UCSD-AML1 (cell line): ENCODE measurements around the gene SMC6.
A peak's percentile ranks its signal among the peaks of the same experiment; 100 is the strongest.

Experiments used
- DNase-seq: peaks from one replicate; lab custom pipeline; 2025; ENCODE audit not compliant: unreplicated experiment; lab: John Stamatoyannopoulos, UW

The SMC6 gene

GRCh38 chr2:17763641-17764333 is 10.2 kb upstream of the SMC6 start:
- DNase-seq: no peak

DNA sequence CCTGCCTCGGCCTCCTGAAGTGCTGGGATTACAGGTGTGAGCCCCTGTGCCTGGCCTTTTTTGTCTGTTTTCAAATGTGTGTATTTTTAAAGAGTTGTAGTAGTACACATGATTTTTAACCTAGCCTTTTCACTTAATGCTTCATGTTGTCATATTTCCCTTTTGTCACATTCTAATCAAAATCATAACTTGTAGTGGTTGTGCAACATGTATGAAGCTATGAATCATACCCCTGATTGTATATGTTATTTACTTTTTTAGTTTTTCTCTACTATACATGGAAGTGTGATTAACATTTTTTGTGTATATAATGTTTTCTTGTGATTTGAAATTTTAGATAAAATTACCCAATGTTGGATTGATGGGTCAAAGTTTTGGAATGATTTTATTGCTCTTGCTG is 8.8 kb upstream of the SMC6 start:
- no peak for DNase-seq

DNA sequence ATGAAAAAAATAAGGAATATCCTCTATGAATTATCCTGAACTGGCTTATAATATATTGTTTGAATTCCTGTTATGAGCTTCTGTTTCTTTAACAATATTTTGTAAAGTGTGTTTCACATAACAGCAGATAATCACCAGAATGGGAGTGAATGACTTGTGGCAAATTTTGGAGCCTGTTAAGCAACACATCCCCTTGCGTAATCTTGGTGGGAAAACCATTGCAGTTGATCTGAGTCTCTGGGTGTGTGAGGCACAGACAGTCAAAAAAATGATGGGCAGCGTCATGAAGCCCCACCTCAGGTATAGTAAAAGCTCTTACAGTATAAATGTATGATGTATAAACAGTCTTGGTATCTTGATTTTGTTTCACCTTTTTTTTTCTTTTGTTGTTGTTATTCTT is 6.2 kb upstream of the SMC6 start:
- DNase-seq: no peak

- no peak for DNase-seq
Observed at GRCh38 chr2:17758118-17758517, 4.5 kb upstream of the SMC6 start.

- DNase-seq: no peak
Observed at GRCh38 chr2:17757321-17757720, 3.7 kb upstream of the SMC6 start.

GRCh38 chr2:17756668-17757067 is 3.1 kb upstream of the SMC6 start:
- no peak for DNase-seq

DNA sequence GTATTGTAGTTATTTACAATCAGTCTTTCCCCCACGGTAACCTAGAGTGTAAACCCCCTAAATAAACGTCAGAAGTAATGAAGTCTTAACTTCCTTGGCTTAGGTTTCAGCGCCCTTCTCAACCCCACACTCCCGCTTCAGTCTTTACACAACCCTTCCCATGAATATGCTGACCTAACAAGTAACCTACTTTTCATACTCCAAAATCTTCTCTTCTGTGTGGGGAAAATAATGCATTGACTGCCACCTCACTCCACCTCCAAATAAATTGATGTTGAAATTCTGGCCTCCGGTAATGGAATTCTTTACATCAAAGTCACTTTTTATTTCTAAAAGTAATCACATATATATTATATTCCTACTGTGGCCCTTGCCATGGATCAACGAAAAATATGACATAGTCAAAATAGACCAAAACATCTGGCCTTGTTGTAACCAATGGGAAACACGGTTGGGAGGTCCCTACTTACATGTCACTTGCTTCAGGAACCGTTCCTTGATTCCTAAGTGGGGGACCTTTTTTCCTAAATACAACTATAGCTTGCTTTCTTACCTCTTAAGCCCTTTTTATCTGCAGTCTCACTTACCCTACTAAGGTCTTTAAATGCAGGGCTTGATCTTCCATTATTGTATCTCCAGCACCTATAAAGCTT is 1.3 kb upstream of the SMC6 start:
- no peak for DNase-seq

DNA sequence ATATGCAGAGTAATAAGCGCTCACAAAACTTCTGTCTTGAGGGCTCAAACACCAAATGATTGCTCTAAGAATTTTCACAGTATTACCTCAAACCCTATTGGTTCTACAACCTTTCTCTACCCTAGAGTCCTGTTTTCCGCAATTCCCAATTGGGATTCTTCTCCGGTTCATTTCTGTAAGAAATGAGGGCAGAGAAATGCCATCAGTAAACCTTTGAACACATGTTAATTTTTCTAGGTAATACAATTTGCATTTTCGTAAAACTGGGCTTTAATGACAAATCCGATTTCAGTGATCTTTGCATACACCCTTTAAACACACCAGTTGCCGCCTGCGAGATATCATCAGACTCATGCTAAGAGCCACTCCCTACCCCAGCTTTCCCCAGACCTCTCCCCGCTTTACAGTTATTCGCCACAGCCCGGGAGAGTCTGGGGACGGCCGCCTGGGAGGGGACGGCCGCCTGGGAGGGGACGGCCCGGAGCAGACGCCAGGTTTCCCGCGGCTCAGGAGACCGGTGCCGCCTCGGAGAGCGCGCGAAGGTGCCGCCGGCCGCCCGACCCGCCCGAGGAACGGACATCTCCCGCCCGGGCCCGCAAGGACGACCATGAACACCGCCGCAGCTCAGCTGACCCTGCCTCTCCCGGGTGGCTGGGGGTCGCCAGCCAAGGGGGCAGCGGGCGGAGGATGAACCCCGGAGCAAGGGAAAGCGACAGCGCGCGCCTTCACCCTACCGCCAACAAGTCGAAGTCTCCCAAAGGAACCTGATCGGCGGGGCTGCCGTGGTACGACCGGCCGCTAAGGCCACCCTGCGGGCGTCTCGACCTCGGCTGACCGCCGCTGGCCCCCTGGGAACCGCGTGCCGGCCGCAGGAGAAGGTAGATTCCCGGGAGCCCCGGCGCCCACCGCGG is 463 bp downstream of the SMC6 start:
- peak; percentile 71 for DNase-seq

- no peak for DNase-seq
Observed at GRCh38 chr2:17752246-17752645, 1.4 kb downstream of the SMC6 start.

DNA sequence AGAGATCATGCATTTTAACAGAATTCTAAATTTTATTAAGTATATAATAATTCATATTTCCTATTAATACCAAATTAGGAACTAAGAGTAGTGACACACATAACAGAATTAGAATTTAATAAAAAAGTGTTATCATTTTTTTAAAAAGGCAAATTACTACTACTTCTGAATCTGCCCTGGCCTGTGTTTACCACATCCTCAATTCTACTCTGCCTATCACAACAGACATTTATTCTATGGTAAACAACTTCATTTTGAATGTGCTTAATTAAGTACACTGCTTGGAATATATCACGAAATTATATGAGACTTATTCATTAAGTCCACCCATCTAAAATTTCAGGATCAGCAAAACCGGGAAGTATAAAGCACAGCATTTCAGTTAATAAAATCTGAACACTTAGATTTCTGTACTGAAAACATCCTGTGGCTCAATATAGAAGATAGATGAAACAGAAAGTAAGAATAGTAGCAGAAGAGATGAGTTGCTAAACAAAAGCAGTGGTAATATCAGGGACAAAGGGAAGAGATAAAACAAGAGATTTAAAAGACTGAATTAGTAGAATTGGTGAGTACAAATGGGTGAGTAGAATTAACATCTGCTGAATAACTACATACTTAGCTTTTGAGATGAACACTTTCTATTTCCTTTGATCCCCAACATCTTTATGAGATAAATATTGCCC is 3.7 kb downstream of the SMC6 start:
- DNase-seq: no peak

DNA sequence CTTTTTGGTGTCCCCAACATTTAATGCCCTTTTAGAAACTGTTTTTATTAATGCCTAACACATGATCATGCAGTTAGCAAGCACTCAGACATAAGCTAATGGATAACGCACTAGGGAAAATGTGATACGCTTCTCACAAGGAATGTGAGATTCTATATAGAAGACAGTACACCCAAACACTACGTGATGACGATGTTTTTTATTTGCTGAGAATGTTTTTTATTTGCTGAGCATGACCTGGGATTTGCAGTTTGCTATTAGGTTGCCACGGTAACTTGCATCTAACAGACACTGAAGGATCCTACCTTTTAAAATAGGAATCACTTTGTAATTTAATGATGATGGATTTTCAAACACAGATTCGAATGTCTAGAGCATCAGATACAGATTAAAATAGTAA is 4.9 kb downstream of the SMC6 start:
- DNase-seq: no peak

GRCh38 chr2:17747684-17748452 is 5.7 kb downstream of the SMC6 start:
- DNase-seq: no peak

- no peak for DNase-seq
Observed at GRCh38 chr2:17740203-17740602, 13.4 kb downstream of the SMC6 start.

DNA sequence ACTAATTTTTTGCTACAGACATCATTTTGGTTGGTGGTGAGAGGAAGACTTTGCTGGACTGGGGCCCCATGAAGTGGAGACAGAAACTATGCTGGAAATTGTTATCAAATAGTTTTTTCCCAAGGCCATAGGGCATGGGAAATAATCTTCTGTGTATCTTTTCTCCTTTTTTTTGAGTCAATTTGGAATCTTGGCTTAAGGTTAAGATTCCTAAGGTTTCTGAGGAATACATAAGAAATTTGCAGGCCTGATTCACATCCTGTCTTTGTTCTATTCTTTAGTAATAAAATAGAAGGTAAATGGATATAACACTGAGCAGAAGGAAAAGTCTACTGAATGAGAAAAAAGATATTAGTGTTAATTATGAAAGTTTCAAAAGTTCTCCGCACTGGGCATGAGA is 16.6 kb downstream of the SMC6 start:
- DNase-seq: no peak

DNA sequence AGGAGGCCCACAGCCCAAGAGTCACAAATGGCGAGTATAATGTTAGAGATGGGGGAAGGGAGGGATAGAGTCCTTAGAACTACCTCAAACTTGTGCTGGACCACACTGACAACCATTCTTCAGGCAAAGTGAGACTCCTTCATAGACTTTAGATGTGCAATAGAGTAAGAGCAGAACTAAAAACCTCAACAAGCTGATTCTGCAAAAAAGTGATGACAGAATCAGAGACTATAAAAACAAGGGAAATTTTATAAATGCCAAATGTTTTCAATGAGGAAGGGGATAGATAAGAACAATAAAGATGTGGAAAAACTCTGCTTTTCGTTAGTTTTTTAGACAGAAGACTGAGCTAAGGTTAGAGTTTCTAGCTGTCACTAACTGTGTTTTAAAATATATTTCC is 17.7 kb downstream of the SMC6 start:
- no peak for DNase-seq

DNA sequence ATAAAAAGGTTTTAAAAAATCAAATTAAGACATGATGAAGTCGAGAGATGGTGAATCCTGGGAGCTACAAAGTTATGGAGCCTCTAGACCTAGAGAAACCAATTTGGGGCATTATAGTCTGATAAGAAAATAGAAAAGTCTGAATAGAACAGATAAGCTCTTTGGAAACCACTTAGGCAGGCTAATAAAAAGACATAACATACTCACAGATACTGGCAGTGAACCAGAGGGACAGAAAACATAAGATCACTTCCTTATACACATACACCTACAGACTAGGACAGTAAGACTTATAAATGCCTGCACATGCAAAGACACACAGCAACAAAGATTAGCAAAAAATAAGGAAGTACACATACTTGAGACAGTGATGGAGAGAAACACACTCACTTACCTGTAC is 20.0 kb downstream of the SMC6 start:
- DNase-seq: no peak

DNA sequence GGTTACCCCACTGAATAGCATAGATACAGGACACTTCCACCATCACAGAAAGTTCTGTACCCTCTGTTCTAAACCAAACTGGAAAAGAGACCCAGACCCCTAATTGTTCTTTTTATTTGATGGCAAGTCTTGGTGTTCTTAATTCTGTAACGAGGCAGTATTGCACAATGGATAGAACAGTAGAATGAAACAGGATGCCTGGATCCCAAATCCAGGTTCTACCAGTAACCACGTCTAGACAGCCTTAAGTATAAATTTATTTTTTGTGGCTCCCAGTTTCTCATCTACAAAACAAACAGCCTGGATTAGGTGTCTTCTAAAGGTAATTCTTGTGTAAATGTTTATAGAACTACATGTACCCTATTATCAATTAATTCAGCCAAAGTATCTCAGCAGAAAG is 23.7 kb downstream of the SMC6 start:
- DNase-seq: no peak

DNA sequence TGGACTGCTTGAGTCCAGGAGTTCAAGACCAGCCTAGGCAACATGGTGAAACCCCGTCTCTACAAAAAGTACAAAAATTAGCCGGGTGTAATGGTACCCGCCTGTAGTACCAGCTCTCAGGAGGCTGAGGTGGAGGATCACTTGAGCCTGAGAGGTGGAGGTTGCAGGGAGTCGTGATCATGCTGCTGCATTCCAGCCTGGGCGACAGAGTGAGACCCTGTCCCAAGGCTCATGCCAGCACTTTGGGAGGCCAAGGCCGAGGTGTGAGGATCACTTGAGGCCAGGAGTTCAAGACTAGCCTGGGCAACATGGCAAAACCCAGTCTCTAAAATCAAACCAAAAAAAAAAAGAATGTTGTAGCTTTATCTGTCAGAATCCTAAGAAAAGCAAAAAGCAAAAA is 25.4 kb downstream of the SMC6 start:
- no peak for DNase-seq

DNA sequence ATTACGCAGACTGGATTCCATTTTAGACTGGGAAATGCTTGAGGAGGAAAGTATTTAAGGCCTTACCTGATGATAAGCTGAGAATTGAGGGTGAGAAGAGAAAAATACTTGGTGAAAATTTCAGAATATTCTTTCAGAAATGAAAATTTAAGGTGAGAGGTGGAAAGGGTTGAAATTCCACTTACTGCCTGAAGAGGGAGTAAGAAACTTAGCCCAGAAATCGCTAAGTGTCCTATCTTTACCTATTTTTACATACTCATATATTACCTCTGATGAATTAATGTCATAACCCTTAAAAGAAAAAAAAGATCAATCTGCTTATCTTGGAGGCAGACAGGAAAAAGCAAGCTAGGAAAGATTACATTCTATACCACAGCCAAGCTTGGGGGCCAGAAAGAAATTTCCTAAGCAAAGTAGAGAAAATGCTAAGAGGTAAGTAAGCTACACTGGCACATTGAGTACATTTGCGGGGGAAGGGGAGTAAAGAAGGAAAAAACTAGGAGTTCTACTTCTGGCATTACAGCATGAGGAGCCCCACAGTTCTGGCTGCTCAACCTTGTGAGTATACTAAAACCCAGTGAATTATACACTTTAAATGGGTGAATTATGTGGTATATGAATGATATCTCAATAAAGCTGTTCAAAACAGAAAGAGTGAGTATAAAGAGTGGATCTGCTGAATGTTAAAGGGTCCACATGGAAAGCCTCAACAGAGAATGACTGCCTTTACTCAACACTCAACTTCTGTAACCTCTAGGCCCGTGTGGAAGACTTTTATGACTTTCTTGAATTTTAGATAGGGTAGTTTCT is 33.8 kb downstream of the SMC6 start:
- no peak for DNase-seq

- no peak for DNase-seq
Observed at GRCh38 chr2:17718689-17719088, 34.9 kb downstream of the SMC6 start.
